A549 treated with CpdA at 1 μM for 4 hours (cell line): ENCODE data around the gene SH3BP2. TPM values are rescaled to one million over a fixed set of nuclear protein-coding genes. Genes with fewer than 3 reads are reported as not detected.

Source experiments
- total RNA-seq: library from RNA; stranded (reverse); fragments of 200-300 nt; extraction: Qiagen RNA extraction; gene quantifications from 5 replicates; pipeline ENCODE4 v1.2.3, GENCODE V29; 2022; ENCODE audit warnings: low read depth

SH3BP2 gene
- total RNA-seq, result 4.3 to 6.5 TPM (median 5.6 TPM) in 5 replicates

GRCh38 chr4:2792711-2793585 is at the start of gene SH3BP2:
Gene SH3BP2, plus strand, starts transcription at chr4:2793085. Its CDS starts 27,533 bp downstream, at chr4:2820618.

DNA sequence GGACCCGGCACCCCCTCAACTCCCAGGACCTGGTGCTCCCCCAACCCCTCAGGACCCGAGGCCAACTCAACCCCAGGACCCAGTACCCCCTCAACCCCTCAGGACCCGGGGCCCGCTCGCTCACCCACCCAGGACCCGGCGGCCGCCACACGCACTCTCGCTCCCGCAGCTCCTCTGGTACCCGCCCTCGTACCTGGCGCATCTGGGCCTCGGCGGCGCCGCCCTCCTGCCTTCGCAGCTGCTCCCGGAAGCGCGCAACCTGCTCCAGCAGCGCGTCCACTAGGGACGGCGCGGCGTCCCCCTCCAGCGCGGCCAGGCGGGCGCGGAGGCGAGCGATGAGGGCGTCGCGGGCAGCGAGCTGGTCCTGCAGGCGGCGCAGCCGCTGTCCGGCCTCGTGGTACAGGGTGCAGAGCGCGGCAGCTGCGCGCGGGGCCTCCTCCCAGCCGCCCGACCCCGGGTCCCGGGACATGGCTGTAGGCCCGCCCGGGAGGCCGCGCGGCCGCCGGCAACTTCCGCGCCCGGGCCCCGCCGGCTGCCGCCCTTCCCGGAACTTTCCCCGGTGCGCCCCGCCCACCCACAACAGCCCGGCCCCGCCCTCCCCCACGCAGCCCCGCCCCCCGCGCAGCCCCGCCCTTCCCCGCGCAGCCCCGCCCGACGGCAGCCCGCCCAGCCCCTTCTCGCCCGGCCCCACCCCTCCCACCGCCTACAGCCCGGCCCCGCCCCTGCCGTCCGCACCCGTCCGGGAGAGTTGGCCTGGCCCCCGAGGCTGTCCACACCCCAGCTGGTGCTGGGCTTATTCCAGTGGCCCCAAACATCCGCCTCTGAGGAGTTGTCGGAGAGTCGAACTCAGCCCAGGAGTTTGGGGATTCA is 36.8 kb upstream of the SH3BP2 start, which contains the start of gene TNIP2:
TNIP2 (minus strand) TSS at position 516 of the 870 bp plus-strand sequence; CDS start at position 469, 47 bp downstream.

DNA sequence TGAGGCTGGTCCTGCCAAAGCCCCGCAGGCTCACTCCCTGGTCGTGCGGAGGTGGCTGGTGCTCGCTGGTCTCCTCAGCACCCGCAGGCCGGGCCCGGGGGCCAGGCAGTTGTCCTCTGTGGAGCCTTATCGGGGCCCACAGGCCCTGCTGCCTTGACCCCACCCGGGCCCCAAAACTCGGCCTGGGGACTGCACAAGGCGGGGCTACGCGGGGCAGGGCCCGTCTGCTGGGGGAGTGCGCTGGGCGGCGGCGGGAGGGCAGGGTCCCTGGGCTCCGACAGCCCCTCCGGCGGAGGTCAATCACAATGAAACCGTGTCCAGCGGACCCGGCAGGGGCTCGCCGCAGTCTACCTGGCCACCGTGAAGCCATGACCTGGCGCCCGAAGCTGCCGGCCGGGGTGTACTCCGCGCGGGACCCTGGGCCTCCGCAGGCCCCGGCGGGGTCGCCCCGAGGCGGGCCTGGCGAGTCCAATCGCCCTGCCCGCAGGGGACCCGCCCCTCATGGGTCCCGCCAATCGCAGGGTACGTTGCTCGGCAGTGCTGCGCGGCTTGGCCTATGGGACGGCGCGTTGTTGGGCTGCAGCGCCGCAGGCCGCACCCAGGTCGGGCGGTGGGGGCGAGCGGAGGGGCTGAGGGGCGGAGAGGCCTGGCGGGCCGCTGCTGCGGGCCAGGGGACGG is 50.5 kb downstream of the SH3BP2 start, which contains the start of gene ADD1:
ADD1 (plus strand) TSS at position 582 of the 678 bp plus-strand sequence. CDS start 32,072 bp downstream, outside the sequence.

Other genes with a start within 250 kb of the SH3BP2 start
- 30.0 to 44.9 TPM (median 42.6 TPM) in 5 replicates for gene TNIP2, start 36.7 kb upstream of the SH3BP2 start, total RNA-seq
- 69.1 to 85.6 TPM (median 78.5 TPM) in 5 replicates for gene ADD1, start 50.8 kb downstream of the SH3BP2 start, total RNA-seq
- 27.6 to 32.0 TPM (median 30.0 TPM) in 5 replicates for gene NOP14, start 170.3 kb downstream of the SH3BP2 start, total RNA-seq
- gene GRK4, start 170.5 kb downstream of the SH3BP2 start, total RNA-seq, result 0.76 to 1.8 TPM (median 1.3 TPM) in 5 replicates